HFFc6 (cell line): ENCODE measurements around the gene LYSMD4. TPM values are rescaled to one million over a fixed set of nuclear protein-coding genes. Genes with fewer than 3 reads are reported as not detected.

Experiments used
- DNase-seq: peaks from one replicate; pipeline ENCODE4 v3.0.0-alpha.2; 2018
- H3K27ac Mint-ChIP-seq: 2 replicates; pipeline ENCODE4 v1.8.0; 2020; ENCODE audit warnings: mild to moderate bottlenecking, mixed read lengths
- H3K27me3 Mint-ChIP-seq: 2 replicates; pipeline ENCODE4 v1.8.0; 2021; ENCODE audit warnings: mild to moderate bottlenecking, moderate library complexity, mixed read lengths; ENCODE audit not compliant: insufficient read depth
- H3K36me3 Mint-ChIP-seq: 2 replicates; pipeline ENCODE4 v1.8.0; 2021; ENCODE audit warnings: low read depth, mixed read lengths
- H3K4me1 Mint-ChIP-seq: 2 replicates; pipeline ENCODE4 v1.8.0; 2020; ENCODE audit warnings: low read depth, mixed read lengths
- H3K4me3 Mint-ChIP-seq: 2 replicates; pipeline ENCODE4 v1.8.0; 2020; ENCODE audit warnings: mild to moderate bottlenecking, moderate library complexity, mixed read lengths
- H3K9me3 Mint-ChIP-seq: 2 replicates; pipeline ENCODE4 v1.8.0; 2020; ENCODE audit warnings: mild to moderate bottlenecking, mixed read lengths
- CTCF ChIP-seq: fragments of 200-600 bp; sonication (generic); IDR thresholded peaks from 2 replicates; pipeline ENCODE4 v1.5.0; 2021; ENCODE audit warnings: antibody characterized with exemption, mild to moderate bottlenecking
- total RNA-seq, 6 experiments: library from RNA; stranded (reverse); fragmentation: NEBNext Ultra II Directional; extraction: Animal tissue kit (Norgen Biotek cat#: 25700); gene quantifications; 2 replicates in 1 of 6; 3 replicates in 5 of 6; pipeline ENCODE4 v1.2.3, GENCODE V29; 2021

Gene LYSMD4
- total RNA-seq, 6 experiments from 2014 or later: 3.4 to 5.3 (median 4.4) TPM

GRCh38 chr15:99708563-99708962 lies 24.7 kb downstream of the LYSMD4 start:
- Mint-ChIP-seq H3K4me3 (peak overlapping the region; percentile 77), H3K36me3 (0 out of 2 replicates have a peak, but pooled peaks cover 13% of the 10 kb centered on the region), H3K27me3 (no peaks in the 10 kb centered on the region; the same call in none of the 2 replicates)

GRCh38 chr15:99707473-99708270 lies 25.6 kb downstream of the LYSMD4 start:
- DNase-seq: peak; percentile 73
- no peak for TF ChIP-seq CTCF
- Mint-ChIP-seq H3K4me3 (peak overlapping the region; percentile 85), H3K36me3 (0 out of 2 replicates have a peak, but pooled peaks cover 13% of the 10 kb centered on the region), H3K9me3 (no peaks in the 10 kb centered on the region), H3K27ac (peak overlapping the region; percentile 79), H3K27me3 (no peaks in the 10 kb centered on the region; the same call in none of the 2 replicates), H3K4me1 (peaks cover 53% of the 10 kb centered on the region)

More at GRCh38 chr15:99708563-99708962, 24.7 kb downstream of the LYSMD4 start:
- peak; percentile 87 for DNase-seq
- TF ChIP-seq CTCF: no peak
- Mint-ChIP-seq H3K4me1 (peaks cover 44% of the 10 kb centered on the region), H3K27ac (peak overlapping the region; percentile 84), H3K9me3 (no peaks in the 10 kb centered on the region)

GRCh38 chr15:99706557-99707303 lies 26.5 kb downstream of the LYSMD4 start:
- Mint-ChIP-seq H3K36me3 (0 out of 2 replicates have a peak, but pooled peaks cover 13% of the 10 kb centered on the region), H3K9me3 (no peaks in the 10 kb centered on the region), H3K4me1 (peaks cover 55% of the 10 kb centered on the region), H3K27ac (peak overlapping the region; percentile 79), H3K27me3 (no peaks in the 10 kb centered on the region; the same call in none of the 2 replicates), H3K4me3 (peak overlapping the region; percentile 85)
- no peak for TF ChIP-seq CTCF
- no peak for DNase-seq

- no peaks in the 10 kb centered on the region; the same call in 1 of the 2 replicates for H3K27me3 Mint-ChIP-seq
- H3K4me1 Mint-ChIP-seq: peaks cover 51% of the 10 kb centered on the region
- H3K36me3 Mint-ChIP-seq: 0 out of 2 replicates have a peak, but pooled peaks cover 6% of the 10 kb centered on the region
- DNase-seq: peak; percentile 84
- no peaks in the 10 kb centered on the region for H3K9me3 Mint-ChIP-seq
- H3K4me3 Mint-ChIP-seq: peak overlapping the region; percentile 68; the same call in 1 of the 2 replicates
- no peak overlapping the region for H3K27ac Mint-ChIP-seq
- peak; percentile 88 for TF ChIP-seq CTCF
Observed at GRCh38 chr15:99704444-99704838, 28.8 kb downstream of the LYSMD4 start.

- Mint-ChIP-seq H3K4me3 (peak overlapping the region; percentile 68), H3K27me3 (no peaks in the 10 kb centered on the region; the same call in 1 of the 2 replicates), H3K36me3 (no peaks in the 10 kb centered on the region)
Observed at GRCh38 chr15:99703603-99704443, 29.4 kb downstream of the LYSMD4 start.

More at GRCh38 chr15:99703603-99704443, 29.4 kb downstream of the LYSMD4 start:
- peak; percentile 88 for DNase-seq
- no peaks in the 10 kb centered on the region for H3K9me3 Mint-ChIP-seq
- peak overlapping the region; percentile 52 for H3K27ac Mint-ChIP-seq
- peaks cover 45% of the 10 kb centered on the region for H3K4me1 Mint-ChIP-seq
- peak; percentile 70 for TF ChIP-seq CTCF
